Stimulated activated CD8-positive, alpha-beta memory T cell treated with anti-CD3 and anti-CD28 coated beads, Interleukin-15, amount 100 ng/mL, for 4 hours (primary cell): ENCODE results near the gene SMIM10L1.

Experiments
- DNase-seq, 2 donors: peaks; one replicate each; pipeline ENCODE4 v3.0.0-alpha.2; 2020; ENCODE audit warnings: low read depth in 2 of 2

The SMIM10L1 gene

GRCh38 chr12:11171145-11171968 lies at the start of gene SMIM10L1:
Gene SMIM10L1 (plus strand): TSS chr12:11171194. CDS start chr12:11171357, 163 bp downstream.
- peak; percentile 72 to 73 for DNase-seq

DNA sequence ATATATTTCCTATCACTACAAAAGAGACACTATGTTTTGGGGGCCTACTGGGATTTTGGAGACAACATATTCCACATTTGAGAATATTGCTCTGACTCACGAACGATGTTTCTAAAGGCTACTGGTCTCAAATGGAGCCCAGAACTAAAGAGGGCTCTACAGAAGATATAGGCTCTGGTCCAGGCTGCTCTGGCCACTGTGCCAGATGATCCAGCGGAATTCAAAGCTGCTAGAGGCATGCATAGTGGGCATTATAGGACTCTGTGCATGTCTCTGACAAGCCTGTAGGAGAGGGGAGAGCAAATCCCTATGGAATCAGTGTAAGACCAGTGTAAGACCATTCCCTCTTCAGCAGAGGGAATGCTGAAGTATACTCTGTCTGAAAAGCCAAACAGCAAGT lies 40.6 kb upstream of the SMIM10L1 start:
- DNase-seq = no peak

- no peak for DNase-seq
Observed at GRCh38 chr12:11130999-11131398, 40.0 kb upstream of the SMIM10L1 start.

GRCh38 chr12:11133162-11133561 lies 37.8 kb upstream of the SMIM10L1 start:
- DNase-seq = no peak

- DNase-seq = no peak
Observed at GRCh38 chr12:11133816-11134215, 37.2 kb upstream of the SMIM10L1 start.

DNA sequence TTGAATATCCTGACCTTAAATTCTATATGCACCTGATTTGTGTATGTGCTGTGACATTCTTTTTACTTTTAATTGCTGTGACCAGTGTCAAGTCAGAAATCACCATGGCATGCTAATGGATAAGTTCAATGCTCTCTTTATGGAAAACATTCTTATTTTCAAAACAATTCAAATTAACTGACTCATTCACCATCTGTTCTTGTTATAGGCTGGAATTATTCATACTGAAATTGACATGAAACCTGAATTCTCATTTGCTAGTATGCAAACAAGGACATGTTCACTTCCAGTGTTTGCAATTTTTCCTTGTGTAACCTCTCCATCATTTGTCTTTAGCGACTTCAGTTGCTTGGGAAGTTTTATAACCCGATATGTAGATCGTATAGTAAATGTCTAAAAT lies 36.7 kb upstream of the SMIM10L1 start, which contains the start of gene TAS2R30:
TSS of gene TAS2R30 (minus strand) at position 340 of the 400 bp plus-strand sequence. CDS start 400 bp downstream, outside the sequence.
- DNase-seq = no peak

- no peak for DNase-seq
Observed at GRCh38 chr12:11136075-11136474, 34.9 kb upstream of the SMIM10L1 start.

DNA sequence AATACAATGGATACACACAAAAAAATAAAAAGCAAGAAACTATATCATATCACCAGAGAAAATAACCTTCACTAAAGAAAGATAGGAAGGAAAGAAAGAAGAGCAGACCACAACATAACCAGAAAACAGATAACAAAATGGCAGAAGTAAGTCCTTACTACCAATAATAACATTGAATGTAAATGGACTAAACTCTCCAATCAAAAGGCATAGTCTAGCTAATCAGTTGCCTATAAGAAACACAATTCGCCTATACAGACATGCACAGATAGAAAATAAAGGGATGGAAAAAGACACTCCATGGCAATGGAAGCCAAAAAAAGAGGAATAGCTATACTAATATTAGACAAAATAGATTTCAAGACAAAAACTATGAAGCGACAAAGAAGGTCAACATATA lies 27.6 kb upstream of the SMIM10L1 start:
- no peak for DNase-seq

- DNase-seq = no peak
Observed at GRCh38 chr12:11144297-11144696, 26.7 kb upstream of the SMIM10L1 start.

DNA sequence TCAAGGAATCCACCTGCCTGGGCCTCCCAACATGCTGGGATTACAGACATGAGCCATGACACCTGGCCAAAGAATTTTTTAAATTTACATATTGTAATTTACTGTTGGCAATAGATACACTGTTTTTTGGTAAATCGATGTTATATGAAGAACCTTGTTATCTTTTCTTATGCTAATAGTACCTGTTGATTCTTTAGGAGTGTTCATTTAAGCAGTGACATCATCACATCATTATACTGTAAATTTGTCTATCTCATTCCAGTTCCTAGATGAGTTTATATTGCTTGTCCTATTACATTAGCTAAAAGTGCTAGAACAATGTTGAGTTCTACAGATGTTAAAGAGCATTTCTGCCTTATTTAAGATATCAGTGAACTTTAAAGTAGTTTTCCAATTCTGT lies 23.6 kb upstream of the SMIM10L1 start:
- DNase-seq = no peak

GRCh38 chr12:11150832-11151231 lies 20.2 kb upstream of the SMIM10L1 start:
- DNase-seq = no peak

- DNase-seq = no peak
Observed at GRCh38 chr12:11152725-11153124, 18.3 kb upstream of the SMIM10L1 start.

DNA sequence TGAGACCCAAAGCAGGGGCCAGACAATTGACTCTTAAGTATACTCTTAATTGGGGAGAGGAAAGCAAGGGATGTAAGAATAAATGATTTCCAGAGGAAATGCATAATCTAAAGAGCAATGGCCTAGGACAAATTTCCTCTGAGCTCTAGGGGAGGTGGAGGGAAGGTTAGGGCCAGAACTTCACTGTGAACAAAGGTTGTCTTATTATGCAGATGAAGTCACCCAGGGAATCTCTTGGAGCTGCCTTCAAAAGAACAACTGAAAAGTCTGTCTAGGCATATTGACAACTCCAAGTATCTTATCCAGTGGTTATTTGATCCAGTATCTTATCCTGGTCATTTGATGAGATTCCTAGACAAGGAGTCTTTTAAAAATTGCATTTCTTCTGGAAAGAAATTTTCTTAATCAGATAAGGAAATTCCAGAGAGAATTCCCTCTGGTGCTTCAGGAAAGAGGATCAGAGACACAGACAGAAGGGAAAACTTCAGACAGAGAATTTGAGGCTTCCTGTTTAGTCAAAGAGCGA lies 16.5 kb upstream of the SMIM10L1 start:
- DNase-seq = no peak

DNA sequence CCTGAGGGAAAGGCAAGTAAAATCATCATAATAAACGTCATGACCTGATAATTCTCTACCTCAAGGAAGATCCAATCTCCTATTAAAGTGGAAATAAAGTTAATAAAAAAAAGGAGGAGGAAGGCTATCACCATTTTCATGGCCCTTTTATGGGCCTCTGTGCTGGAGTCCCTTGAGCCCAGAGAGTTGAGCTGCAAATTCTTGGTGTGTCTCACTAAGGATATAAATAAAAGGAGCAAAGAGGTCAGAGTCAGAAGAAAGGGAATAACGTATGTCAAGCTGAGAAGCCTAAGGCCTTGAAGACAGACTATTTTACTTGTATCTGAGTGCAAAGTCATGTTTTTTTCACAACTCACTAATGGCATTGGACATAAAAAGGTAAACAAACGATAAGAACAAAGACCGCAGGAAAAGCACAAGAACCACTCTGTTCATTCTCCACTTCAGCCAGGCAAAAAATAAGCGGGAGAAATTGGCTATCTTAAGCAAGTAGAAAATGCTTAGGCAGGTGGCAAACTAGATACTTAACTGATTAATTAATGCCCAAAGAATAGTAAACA lies 12.0 kb upstream of the SMIM10L1 start:
- DNase-seq = no peak

- DNase-seq = no peak
Observed at GRCh38 chr12:11162502-11162901, 8.5 kb upstream of the SMIM10L1 start.

GRCh38 chr12:11164384-11164783 lies 6.6 kb upstream of the SMIM10L1 start:
- no peak for DNase-seq

DNA sequence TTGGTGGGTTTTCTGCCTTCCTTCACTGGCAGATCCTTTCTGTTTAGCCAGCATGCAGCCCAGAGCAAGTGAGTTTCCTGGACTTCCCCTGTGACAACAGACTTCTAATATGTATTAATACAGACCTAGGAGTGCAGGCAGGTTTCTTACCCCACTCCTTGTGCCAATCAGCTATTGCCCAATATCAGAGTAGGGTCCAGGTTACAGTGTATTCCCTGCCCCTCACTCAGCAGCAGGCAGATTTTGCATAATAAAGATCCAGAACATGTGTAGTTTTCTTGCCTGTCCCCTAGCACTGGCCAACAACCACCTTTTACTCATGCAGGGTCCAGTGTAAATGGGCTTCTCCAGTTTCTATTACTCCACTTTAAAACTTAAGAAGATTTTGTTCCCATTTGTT lies 4.7 kb upstream of the SMIM10L1 start:
- DNase-seq = no peak

DNA sequence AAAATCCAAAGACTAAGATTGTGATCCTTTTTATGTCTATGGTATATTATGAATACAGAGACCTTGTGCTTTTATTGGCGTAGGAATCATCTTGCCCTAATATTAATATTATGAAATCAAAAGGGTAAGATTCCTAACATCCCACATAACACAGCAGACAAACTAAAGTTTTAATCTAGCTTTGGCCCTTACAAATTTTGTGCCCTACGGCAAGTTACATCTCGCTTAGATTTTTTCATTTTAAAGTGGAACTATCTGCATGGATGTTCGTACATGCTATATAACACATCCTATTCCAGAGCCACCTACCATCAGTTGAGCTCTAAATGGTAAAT lies 217 bp upstream of the SMIM10L1 start:
- no peak for DNase-seq

GRCh38 chr12:11171969-11172675 lies 1.1 kb downstream of the SMIM10L1 start:
- DNase-seq = no peak

DNA sequence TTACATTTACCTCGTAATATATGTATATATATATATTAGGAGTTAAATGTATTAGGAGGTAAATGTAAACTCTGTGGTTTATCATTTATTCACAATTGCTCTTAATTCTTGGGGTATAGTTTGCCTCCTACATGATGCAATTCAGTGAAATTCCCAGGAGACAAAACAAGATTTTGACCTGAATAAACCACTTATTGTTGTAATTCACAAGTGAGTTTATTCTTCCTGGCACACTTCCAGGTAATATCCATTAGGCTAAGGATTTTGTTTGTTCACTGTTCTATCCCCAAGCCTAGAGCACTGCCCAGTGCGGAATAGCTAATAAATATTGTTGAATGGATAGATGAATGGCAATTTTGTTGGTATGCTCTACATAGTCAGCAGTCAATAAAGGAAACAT lies 3.0 kb downstream of the SMIM10L1 start:
- DNase-seq = no peak

- no peak for DNase-seq
Observed at GRCh38 chr12:11178250-11178649, 7.3 kb downstream of the SMIM10L1 start.

DNA sequence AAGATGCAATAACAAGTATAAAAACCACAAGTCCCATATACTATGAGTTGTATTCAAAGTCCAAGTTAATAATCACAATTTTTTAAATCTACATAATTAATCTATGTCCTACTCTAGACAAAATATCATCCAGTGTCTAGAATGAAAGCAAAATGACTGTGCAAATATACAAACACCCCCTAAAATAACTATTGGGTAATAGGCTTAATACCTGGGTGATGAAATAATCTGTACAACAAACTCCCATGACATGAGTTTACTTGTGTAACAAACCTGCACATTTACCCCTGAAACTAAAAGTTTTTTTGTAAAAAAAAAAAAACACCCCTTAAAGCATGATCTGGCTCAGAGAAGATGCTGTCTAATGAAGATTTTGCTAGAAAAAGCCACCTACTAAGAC lies 11.5 kb downstream of the SMIM10L1 start:
- DNase-seq = no peak

- DNase-seq = no peak
Observed at GRCh38 chr12:11183011-11183410, 12.0 kb downstream of the SMIM10L1 start.
